Measurements from ENCODE around the gene ERCC8.

The ERCC8 gene

DNA sequence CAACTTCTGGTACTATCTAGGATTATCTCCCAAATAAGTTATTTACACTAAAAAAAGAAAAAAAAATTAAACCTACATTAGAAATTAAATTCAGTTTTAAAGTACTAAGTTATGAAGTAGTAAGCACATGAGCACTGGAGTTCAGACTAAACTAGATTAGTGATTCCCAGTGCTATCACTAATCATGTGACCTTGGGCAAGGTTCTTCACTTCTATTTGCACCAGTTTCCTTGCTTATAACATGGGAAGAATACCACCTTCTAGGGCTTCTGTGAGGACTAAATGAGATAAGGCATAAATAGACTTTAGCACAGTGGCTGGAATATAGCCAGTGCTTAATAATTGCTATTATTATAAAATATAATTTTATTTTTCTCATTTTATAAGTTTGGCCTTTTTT is 111.3 kb downstream of the ERCC8 start:
- no peak for DNase-seq

DNA sequence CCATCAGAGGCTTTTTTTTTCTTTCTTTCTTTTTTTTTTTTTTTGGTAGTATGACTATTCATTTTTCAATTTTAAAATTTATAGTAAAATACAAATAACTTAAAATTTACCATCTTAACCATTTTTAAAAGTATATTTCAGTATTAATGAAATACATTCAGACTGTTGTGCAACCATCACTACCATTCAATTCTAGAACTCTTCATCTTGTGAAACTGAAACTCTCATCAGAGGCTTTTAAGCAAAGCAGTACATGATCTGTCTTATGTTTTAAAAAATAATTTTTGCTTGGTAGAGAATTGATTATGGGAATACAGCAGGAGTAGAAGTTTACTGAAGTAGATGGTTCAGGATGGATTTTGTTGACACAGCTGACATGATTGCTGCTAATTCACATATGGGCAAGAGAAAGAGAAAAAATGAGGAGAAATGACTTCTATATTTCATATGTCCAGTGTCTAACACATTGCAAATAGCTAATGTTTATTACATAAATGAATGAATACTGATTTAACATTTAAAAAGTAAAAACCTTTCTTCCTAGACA is 114.2 kb downstream of the ERCC8 start:
- no peak for DNase-seq

DNA sequence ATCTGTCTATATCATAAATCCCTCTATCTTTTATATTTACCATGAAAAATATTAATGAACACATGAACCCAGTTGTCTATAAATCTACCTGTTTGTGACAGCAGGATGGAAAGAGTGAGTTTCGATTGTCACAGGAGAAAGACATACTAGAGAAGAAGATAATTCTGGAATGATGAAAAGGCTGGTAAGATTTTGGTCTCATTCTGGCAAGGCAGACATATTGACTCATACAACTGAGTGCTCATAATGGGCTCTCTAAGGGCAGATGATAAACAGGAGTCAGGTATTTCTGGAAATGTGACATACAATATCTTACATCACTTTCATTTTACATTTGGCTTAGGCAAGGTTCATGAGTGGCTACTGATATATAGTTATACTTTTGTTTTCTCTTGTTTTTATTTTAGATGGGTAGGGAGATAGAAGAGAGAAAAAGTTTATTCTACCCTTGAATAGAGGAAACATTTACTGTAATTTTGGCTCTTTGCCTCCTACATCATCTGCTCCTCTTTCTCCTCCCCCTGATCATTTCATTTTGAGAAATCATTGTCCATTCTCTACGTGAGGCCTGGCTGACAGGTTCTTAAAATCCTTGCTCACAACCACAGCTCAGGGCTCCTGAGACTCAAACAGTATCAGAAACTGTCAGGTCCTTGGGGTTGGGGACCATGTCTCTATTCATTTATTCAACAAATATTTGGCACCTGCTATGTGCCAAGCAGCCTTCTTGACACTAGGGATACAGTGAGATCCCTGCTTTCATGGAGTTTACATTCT is 115.2 kb downstream of the ERCC8 start:
- DNase-seq = no peak

DNA sequence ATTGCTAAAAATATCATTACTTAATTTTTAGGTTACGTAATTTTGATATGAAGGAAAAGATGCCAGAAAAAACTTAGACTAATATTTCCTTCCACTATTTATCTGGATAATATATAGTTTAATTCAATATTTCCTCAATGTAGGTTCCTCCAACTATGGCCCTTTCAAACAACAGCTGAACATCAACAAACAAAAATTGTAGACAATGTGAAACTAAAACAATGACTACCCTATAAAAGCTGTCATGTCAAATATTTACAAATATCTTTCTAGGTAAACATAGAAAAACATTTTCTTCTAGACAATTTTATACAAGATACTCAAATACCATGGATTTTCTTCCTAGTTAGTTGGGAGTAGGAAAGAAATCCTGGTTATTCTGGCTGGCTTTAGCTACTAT is 117.7 kb downstream of the ERCC8 start:
- DNase-seq = no peak

DNA sequence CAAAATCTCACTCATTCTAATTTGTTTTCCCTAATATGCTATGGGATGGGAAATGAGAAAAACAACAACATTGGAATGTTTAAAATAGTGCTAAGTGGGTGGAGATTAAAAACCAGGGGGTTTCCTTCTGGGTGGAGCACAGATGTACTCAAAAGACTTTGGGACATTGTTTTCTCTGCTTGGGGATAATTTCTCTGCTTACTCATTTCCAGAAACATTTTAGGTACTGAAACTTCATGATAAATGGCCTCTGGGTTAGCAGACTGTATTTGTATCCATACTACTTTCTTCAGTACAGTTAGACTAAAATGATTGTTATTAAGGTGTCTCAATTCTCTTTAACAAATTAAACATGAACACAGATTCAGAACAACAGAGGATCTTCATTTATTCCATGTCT is 118.2 kb downstream of the ERCC8 start:
- DNase-seq = no peak
